ENCODE results near the gene SLC16A14.

DNA sequence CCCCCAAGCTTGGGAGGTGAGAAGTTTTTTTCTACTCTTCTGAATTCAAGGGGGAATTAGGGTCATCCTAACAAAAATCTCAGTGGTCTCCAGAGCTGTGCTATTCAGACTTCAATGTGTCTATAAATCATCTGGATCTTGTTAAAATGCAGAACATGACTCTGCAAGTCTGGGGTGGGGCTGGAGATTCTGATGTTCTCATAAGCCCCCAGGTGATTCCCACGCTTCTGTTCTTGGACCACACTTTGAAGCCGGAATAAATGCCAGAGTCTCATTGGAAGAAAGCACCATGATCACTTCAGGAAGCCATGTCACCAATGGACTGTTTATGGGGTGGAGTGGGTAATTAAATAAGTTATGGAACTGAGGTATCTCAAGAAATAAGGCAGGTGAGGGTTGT, 22.2 kb upstream of the SLC16A14 start:
- TF ChIP-seq CTCF (IDR thresholded peaks at IDR 0.05), result no peak
- no peak for TF ChIP-seq POLR2A (IDR thresholded peaks at IDR 0.05)
